Vagina (tissue), 2 donors: Measurements from ENCODE around the gene MRPL1. TPM values are rescaled to one million over a fixed set of nuclear protein-coding genes. Genes with fewer than 3 reads are reported as not detected.

ENCODE experiments used
- DNase-seq, 2 donors: peaks; one replicate each; pipeline ENCODE4 v3.0.0-alpha.2; 2017; ENCODE audit errors: extremely low spot score in 2 of 2
- H3K27ac ChIP-seq: fragments of 200-600 bp; sonication (generic); one replicate; pipeline ENCODE4 v1.5.1; 2019
- H3K27me3 ChIP-seq: fragments of 200-600 bp; sonication (generic); one replicate; pipeline ENCODE4 v1.5.1; 2019
- H3K36me3 ChIP-seq, 2 donors: fragments of 200-600 bp; sonication (generic); one replicate each; pipeline ENCODE4 v1.5.1; 2017 to 2019
- H3K4me1 ChIP-seq: fragments of 200-600 bp; sonication (generic); one replicate; pipeline ENCODE4 v1.5.1; 2019
- H3K4me3 ChIP-seq, 2 donors: fragments of 200-600 bp; sonication (generic); 1 replicate in 1 of 2; 2 replicates in 1 of 2; pipeline ENCODE4 v1.5.1; 2016 to 2019
- H3K9me3 ChIP-seq: fragments of 200-600 bp; sonication (generic); one replicate; pipeline ENCODE4 v1.5.1; 2019
- CTCF ChIP-seq, 3 experiments: fragments of 450-650 bp in 2 of 3; fragments of 200-600 bp in 1 of 3; sonication (generic) in 1 of 3; IDR thresholded peaks; one replicate each; pipeline ENCODE4 v1.5.1; 2017 to 2019; ENCODE audit warnings: antibody characterized with exemption in 3 of 3, mild to moderate bottlenecking in 2 of 3, moderate library complexity in 2 of 3
- POLR2A ChIP-seq, 2 donors: fragments of 450-650 bp; IDR thresholded peaks; one replicate each; pipeline ENCODE4 v1.6.1; 2017; ENCODE audit warnings: antibody characterized with exemption in 2 of 2, mild to moderate bottlenecking in 2 of 2, moderate library complexity in 2 of 2
- POLR2AphosphoS5 ChIP-seq, 2 donors: sonication (generic); formaldehyde crosslinking; IDR thresholded peaks; one replicate each; pipeline ENCODE4 v1.9.0; 2017; ENCODE audit warnings: antibody characterized with exemption in 2 of 2, mild to moderate bottlenecking in 2 of 2, low read depth in 1 of 2; ENCODE audit not compliant: insufficient read depth in 1 of 2
- intact Hi-C: fragments of 100-400 bp; cut with DNase I; formaldehyde crosslinking; loops from one replicate; pipeline ENCODE4 v1.15.1; 2023
- total RNA-seq: library from RNA; depleted of rRNA; stranded (reverse); fragments of >200 nt; gene quantifications from one replicate; pipeline ENCODE4 v1.2.3, GENCODE V29; 2016

The MRPL1 gene
- total RNA-seq, 1 donor from 2014 or later, result 20.1 TPM

GRCh38 chr4:77877771-77878565 is 15.3 kb downstream of the MRPL1 start:
- Histone ChIP-seq H3K27me3 (no peaks in the 10 kb centered on the region), H3K4me3 (no peak overlapping the region), H3K9me3 (no peaks in the 10 kb centered on the region), H3K27ac (no peak overlapping the region), H3K4me1 (peaks cover 7% of the 10 kb centered on the region), H3K36me3 (peaks cover 0 to 19% of the 10 kb centered on the region in 2 donors)
- TF ChIP-seq CTCF (IDR thresholded peaks at IDR 0.05), result no peak
- no peak for TF ChIP-seq POLR2A (IDR thresholded peaks at IDR 0.05)
- no peak for TF ChIP-seq POLR2AphosphoS5 (IDR thresholded peaks at IDR 0.05; ENCODE audit: insufficient read depth in 1 of 2, low read depth in 1 of 2)
- no peak for DNase-seq
- intact Hi-C loops, result no loop called here

GRCh38 chr4:77880784-77881183 is 18.2 kb downstream of the MRPL1 start:
- intact Hi-C loops, result no loop called here
- H3K9me3 ChIP-seq, result no peaks in the 10 kb centered on the region
- H3K4me1 ChIP-seq, result peaks cover 7% of the 10 kb centered on the region
- H3K27ac ChIP-seq, result no peak overlapping the region
- H3K27me3 ChIP-seq, result no peaks in the 10 kb centered on the region
- no peak overlapping the region for H3K4me3 ChIP-seq
- DNase-seq, result no peak
- peaks cover 0 to 13% of the 10 kb centered on the region in 2 donors for H3K36me3 ChIP-seq
- TF ChIP-seq CTCF (IDR thresholded peaks at IDR 0.05) (no peak), POLR2AphosphoS5 (IDR thresholded peaks at IDR 0.05; ENCODE audit: insufficient read depth in 1 of 2, low read depth in 1 of 2) (no peak), POLR2A (IDR thresholded peaks at IDR 0.05) (no peak)

GRCh38 chr4:77881460-77882295 is 19.0 kb downstream of the MRPL1 start:
- peaks cover 7% of the 10 kb centered on the region for H3K4me1 ChIP-seq
- H3K9me3 ChIP-seq, result no peaks in the 10 kb centered on the region
- intact Hi-C loops, result no loop called here
- no peaks in the 10 kb centered on the region for H3K27me3 ChIP-seq
- no peak for TF ChIP-seq POLR2AphosphoS5 (IDR thresholded peaks at IDR 0.05; ENCODE audit: insufficient read depth in 1 of 2, low read depth in 1 of 2)
- TF ChIP-seq CTCF (IDR thresholded peaks at IDR 0.05), result no peak
- no peak for TF ChIP-seq POLR2A (IDR thresholded peaks at IDR 0.05)
- no peak for DNase-seq
- H3K4me3 ChIP-seq, result no peak overlapping the region
- no peak overlapping the region for H3K27ac ChIP-seq
- peaks cover 0 to 21% of the 10 kb centered on the region in 2 donors for H3K36me3 ChIP-seq

GRCh38 chr4:77893451-77893850 is 30.8 kb downstream of the MRPL1 start:
- H3K27ac ChIP-seq, result no peak overlapping the region
- H3K9me3 ChIP-seq, result no peaks in the 10 kb centered on the region
- H3K4me1 ChIP-seq, result no peaks in the 10 kb centered on the region
- TF ChIP-seq POLR2A (IDR thresholded peaks at IDR 0.05) (no peak), CTCF (IDR thresholded peaks at IDR 0.05) (no peak), POLR2AphosphoS5 (IDR thresholded peaks at IDR 0.05; ENCODE audit: insufficient read depth in 1 of 2, low read depth in 1 of 2) (no peak)
- H3K4me3 ChIP-seq, result no peak overlapping the region
- no peaks in the 10 kb centered on the region for H3K36me3 ChIP-seq
- H3K27me3 ChIP-seq, result no peaks in the 10 kb centered on the region
- DNase-seq, result no peak
- intact Hi-C loops, result no loop called here
